NT2/D1 (cell line): ENCODE data around the gene UBA3.

Experiments used
- SUZ12 ChIP-seq: IDR thresholded peaks from 2 replicates; pipeline ENCODE4 v1.6.1; 2011; ENCODE audit not compliant: insufficient read length, insufficient read depth; ENCODE audit errors: extremely low read depth
- YY1 ChIP-seq: IDR thresholded peaks from 2 replicates; pipeline ENCODE4 v1.6.1; 2011; ENCODE audit not compliant: insufficient read length, insufficient read depth
- ZNF274 ChIP-seq: IDR thresholded peaks from 2 replicates; pipeline ENCODE4 v1.6.1; 2011; ENCODE audit warnings: mild to moderate bottlenecking, low read depth, low read length

- TF ChIP-seq SUZ12, result no peak
- no peak for TF ChIP-seq YY1
- no peak for TF ChIP-seq ZNF274
Observed at GRCh38 chr3:69013253-69014021, 66.7 kb downstream of the UBA3 start, which contains the start of gene EOGT.
